RWPE1 (cell line): ENCODE data around the gene GCK.

ENCODE experiments used
- CTCF ChIA-PET: fragments of 350-600 bp; sonication (Branson Sonifier 250); formaldehyde crosslinking; extraction: SDS; loops from one replicate; lab custom pipeline; 2021; lab: Yijun Ruan, JAX
- POLR2A ChIA-PET: fragments of 400-600 bp; formaldehyde crosslinking; extraction: SDS; loops from one replicate; lab custom pipeline; 2020; ENCODE audit warnings: antibody characterized with exemption; ENCODE audit not compliant: low non-redundant PET; lab: Yijun Ruan, JAX
- DNase-seq: peaks from one replicate; pipeline ENCODE4 v3.0.0; 2012; ENCODE audit warnings: low spot score
- H3K27ac ChIP-seq: fragments of 450-650 bp; 2 replicates; pipeline ENCODE4 v1.5.1; 2017
- TF ChIP-seq, protein P1 (sequence below): fragments of 450-650 bp; conservative IDR thresholded peaks from 2 replicates; pipeline ENCODE4 v1.5.1; 2017; ENCODE audit warnings: low read depth, mild to moderate bottlenecking

Gene GCK

DNA sequence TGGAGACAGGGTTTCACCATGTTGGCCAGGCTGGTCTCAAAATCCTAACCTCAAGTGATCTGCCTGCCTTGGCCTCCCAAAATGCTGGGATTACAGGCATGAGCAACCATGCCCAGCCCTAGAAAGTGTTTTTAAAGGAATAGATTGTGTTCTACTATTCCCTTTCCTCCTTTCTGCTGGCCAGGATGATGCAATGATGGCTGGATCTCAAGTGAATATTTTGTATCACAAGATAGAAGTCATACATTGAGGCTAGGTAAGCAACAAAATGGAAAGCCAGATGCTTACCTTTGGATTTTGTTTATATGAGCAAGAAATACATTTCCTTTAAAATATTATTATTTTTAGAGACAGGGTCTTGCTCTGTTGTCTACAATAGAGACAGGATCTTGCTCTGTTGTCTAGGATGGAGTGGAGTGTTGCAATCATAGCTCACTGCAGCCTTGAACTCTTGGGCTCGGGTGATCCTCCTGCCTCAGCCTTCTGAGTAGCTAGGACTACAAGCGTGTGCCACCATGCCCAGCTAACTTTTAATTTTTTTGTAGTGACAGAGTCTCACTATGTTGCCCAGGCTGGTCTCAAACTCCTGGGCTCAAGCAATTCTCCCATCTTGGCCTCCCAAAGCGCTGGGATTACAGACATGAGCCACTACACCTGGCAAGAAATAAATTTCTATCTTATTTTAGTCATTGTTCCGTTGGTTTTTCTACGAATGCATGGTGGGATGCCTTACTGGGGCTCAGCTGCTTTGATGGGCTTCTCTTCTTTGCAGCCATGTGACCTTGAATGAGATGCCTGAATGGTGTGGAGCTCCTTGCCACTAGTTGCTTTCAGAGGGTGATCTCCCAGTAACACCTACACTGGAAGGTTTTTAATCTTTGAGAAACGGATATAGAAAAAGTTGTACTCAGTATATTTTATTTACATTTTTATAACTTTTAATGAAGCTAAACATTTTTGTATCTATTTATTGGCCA lies 90.9 kb downstream of the GCK start:
- ChIA-PET CTCF (interaction anchor here (0.6 kb wide), 1 partner anchor 37 kb away, joined by 5 read pairs; no protein-coding TSS in a partner anchor), POLR2A (no interaction called here)
- TF ChIP-seq, protein P1, sequence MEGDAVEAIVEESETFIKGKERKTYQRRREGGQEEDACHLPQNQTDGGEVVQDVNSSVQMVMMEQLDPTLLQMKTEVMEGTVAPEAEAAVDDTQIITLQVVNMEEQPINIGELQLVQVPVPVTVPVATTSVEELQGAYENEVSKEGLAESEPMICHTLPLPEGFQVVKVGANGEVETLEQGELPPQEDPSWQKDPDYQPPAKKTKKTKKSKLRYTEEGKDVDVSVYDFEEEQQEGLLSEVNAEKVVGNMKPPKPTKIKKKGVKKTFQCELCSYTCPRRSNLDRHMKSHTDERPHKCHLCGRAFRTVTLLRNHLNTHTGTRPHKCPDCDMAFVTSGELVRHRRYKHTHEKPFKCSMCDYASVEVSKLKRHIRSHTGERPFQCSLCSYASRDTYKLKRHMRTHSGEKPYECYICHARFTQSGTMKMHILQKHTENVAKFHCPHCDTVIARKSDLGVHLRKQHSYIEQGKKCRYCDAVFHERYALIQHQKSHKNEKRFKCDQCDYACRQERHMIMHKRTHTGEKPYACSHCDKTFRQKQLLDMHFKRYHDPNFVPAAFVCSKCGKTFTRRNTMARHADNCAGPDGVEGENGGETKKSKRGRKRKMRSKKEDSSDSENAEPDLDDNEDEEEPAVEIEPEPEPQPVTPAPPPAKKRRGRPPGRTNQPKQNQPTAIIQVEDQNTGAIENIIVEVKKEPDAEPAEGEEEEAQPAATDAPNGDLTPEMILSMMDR = no peak
- H3K27ac ChIP-seq = no peak overlapping the region
- no peak for DNase-seq

DNA sequence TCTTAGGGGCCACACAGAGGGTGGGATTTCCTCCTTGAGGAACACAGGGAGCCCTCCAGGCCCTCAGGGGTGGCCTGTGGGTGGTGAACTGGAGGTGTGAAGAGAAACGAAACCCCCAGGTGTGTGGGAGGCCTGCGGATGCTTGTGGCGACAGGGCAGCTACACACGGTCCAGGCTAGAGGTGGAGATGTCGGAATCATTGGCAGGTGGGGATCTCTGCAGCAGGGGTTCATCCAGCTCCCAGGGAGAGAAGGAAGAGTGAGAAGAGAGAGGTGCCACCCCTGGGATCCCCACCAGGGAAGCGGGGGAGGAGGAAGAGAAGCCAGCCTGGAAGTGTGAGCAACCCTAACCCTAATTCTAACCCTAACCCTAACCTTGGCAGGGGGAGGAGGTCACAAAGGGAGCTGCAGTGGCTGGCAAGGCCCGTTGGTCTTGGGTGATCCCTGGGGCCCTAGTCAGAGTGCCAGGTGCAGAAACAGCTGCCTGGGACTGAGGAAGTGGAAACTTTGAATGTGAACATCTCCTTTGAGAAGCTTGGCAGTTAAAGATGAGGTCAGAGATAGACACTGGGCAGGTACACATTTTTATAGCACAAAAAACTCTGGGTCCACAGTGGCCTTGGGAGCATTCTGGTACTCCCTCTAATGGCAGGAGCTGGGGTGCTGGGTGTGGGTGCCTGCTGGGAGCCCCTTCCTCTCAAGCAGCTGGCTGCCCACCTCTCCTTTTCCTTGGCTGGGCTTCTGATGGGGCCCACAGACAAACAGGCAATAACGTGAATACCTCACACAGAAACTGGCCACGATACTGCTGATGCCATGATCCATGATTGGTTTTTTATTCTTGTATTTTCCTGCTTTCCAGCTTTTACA lies 91.9 kb downstream of the GCK start:
- no peak for DNase-seq
- POLR2A ChIA-PET = no interaction called here
- H3K27ac ChIP-seq = no peak overlapping the region
- TF ChIP-seq, protein P1 = no peak
- CTCF ChIA-PET = interaction anchor here (0.6 kb wide), 1 partner anchor 9 kb away, joined by 3 read pairs; no protein-coding TSS in a partner anchor

DNA sequence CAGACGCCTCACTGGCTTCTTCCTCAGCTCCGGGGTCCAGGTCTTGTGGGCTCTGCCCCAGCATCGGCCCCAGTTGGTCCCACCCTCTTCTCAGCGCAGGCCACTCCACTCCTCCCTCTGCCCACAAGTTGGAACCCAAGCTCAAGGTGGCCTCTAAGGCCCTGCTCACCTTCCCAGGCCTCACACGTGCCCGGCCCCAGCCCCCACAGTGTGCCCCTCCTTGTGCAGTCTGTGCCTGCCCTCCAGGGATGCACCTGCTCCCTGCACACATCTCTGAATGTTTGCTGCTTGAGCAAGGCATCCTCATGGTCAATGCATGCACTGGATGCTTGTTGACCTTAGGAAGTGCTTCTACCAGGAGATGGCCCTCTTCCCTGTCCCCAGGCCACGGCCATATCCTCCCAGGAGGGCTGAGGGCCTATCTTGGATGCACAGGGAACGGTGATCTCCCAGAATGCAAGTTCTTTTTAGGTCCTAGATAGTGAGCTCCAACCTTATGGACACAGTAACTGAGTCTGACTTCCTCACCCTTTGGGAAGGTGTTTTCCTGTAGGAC lies 92.8 kb downstream of the GCK start:
- TF ChIP-seq, protein P1 = no peak
- H3K27ac ChIP-seq = no peak overlapping the region
- DNase-seq = no peak
- CTCF ChIA-PET = interaction anchor here (0.6 kb wide), 1 partner anchor 8 kb away, joined by 3 read pairs; no protein-coding TSS in a partner anchor
- POLR2A ChIA-PET = no interaction called here

DNA sequence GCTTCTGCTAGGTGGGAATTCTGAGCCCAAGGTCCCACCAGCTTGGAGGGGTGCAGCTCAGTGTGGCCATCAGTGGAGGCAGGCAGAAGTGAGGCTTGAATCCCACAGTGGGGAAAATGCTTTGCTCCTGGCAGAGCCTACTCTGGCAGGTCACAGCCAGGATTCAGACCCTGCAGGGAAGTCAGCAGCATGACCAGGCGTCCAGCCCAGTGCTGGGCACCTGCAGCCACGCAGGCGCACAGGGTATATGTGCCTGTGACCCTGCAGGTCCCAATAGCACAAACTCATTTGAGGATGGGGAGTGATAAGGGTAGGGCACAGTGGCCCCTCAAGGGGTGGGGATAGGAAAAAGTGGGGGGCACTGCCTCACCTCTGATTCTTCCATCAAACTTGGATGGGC lies 93.5 kb downstream of the GCK start:
- POLR2A ChIA-PET = no interaction called here
- no peak overlapping the region for H3K27ac ChIP-seq
- no peak for DNase-seq
- CTCF ChIA-PET = no interaction called here
- TF ChIP-seq, protein P1 = no peak

DNA sequence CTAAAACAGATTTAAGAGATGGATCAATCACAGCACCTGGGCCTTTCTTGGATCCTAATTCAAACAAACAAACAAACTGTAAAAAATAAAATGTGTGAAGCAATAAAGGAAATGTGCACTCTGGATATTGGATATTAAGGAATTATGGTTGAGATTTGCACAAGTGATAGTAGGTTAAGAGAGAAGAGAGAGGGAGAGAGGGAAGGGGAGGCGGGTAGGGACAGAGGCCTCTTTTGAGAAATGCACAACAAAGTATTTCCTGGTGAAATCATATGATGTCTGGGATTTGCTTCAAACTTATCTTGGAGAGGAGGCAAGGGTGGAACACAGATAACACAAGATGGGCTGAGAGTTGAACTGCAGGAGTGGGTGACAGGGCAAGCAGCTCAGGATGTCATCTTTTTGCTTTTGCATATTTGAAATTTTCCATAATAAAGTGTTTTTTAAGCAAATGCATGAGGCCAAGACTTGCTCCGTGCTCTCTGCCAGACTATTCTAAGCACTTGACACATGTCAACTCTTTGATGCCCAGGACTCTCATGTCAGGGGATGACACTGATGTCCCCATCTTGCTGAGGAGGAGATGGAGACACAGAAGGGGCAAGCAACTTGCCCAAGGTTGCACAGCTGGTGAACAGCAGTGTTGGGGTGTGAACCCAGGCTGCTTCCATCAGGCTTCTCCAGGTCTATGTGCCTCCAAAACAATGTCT lies 94.2 kb downstream of the GCK start:
- no peak overlapping the region for H3K27ac ChIP-seq
- ChIA-PET POLR2A (no interaction called here), CTCF (no interaction called here)
- TF ChIP-seq, protein P1 = no peak
- no peak for DNase-seq

DNA sequence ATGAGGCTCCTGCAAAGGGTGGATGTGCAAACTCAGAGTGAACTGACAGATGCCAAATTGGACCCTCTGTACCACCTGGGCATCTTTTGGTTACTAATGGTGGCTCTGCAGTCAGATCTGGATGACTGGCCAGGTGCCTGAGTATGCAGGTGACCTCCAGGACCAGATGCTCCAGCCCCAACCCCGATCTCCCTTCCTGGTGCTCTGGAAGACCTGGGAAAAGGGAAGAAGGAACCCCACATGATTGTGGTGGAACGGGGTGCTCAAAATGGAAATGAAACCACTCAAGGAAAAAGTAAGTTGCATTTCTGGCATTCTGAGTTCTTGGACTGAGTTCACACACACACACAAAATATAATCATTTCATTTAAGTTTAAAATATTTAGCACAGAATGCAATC lies 94.9 kb downstream of the GCK start:
- no peak for DNase-seq
- POLR2A ChIA-PET = no interaction called here
- TF ChIP-seq, protein P1 = no peak
- H3K27ac ChIP-seq = no peak overlapping the region
- CTCF ChIA-PET = no interaction called here
